IMR-90 (cell line): ENCODE data around the gene COL1A1. TPM values are rescaled to one million over a fixed set of nuclear protein-coding genes. Genes with fewer than 3 reads are reported as not detected.

Source experiments
- ATAC-seq: fragments of 200-7000 bp; cut with Tn5 transposase; 2 replicates; pipeline ENCODE4 v1.9.1; 2020; ENCODE audit warnings: low read depth, mild to moderate bottlenecking, moderate library complexity
- BruUV-seq: library from RNA; stranded (reverse); fragments of 400-500 nt; replicated peaks from 2 replicates; lab custom pipeline; 2021; lab: Mats Ljungman, UMichigan
- CTCF ChIA-PET: fragments of 300-600 bp; formaldehyde crosslinking; extraction: SDS; loops from one replicate; lab custom pipeline; 2021; ENCODE audit warnings: antibody characterized with exemption; lab: Yijun Ruan, JAX
- POLR2A ChIA-PET: fragments of 300-600 bp; sonication (Branson Sonifier 250); formaldehyde crosslinking; loops from one replicate; lab custom pipeline; 2022; ENCODE audit warnings: antibody characterized with exemption; ENCODE audit not compliant: unreplicated experiment; lab: Charles Lee
- DNase-seq: peaks from one replicate; pipeline ENCODE4 v3.0.0; 2013
- H2AFZ ChIP-seq: replicated peaks from 2 replicates; pipeline ENCODE3; 2013; ENCODE audit warnings: low read length, mild to moderate bottlenecking; ENCODE audit not compliant: poor library complexity
- H2AK5ac ChIP-seq: 2 replicates; pipeline ENCODE4 v1.6.1; 2013; ENCODE audit warnings: low read depth, low read length, inconsistent platforms
- H2AK9ac ChIP-seq: replicated peaks from 2 replicates; pipeline ENCODE3; 2013; ENCODE audit warnings: mild to moderate bottlenecking, low read depth, low read length, moderate library complexity; ENCODE audit not compliant: poor library complexity
- H2BK120ac ChIP-seq: 2 replicates; pipeline ENCODE4 v1.6.1; 2013; ENCODE audit warnings: low read depth, low read length, inconsistent platforms
- H2BK15ac ChIP-seq: 3 replicates; pipeline ENCODE4 v1.6.1; 2013; ENCODE audit warnings: low read depth, low read length, inconsistent platforms
- H2BK20ac ChIP-seq: 2 replicates; pipeline ENCODE4 v1.6.1; 2013; ENCODE audit warnings: low read depth, mild to moderate bottlenecking, inconsistent platforms, low read length, moderate library complexity
- H2BK5ac ChIP-seq: 2 replicates; pipeline ENCODE4 v1.6.1; 2013; ENCODE audit warnings: mild to moderate bottlenecking, low read depth, low read length, inconsistent platforms; ENCODE audit not compliant: poor library complexity, severe bottlenecking
- H3K14ac ChIP-seq: replicated peaks from 2 replicates; pipeline ENCODE4 v1.6.1; 2013; ENCODE audit warnings: low read depth, low read length, inconsistent platforms
- H3K18ac ChIP-seq: 2 replicates; pipeline ENCODE4 v1.6.1; 2013; ENCODE audit warnings: low read depth, low read length, control low read depth
- H3K23ac ChIP-seq: 2 replicates; pipeline ENCODE4 v1.6.1; 2013; ENCODE audit warnings: low read depth, low read length, inconsistent platforms
- H3K27ac ChIP-seq: 2 replicates; pipeline ENCODE4 v1.5.1; 2013; ENCODE audit warnings: mild to moderate bottlenecking, control low read depth, low read length; ENCODE audit not compliant: insufficient read depth
- H3K27me3 ChIP-seq: 2 replicates; pipeline ENCODE4 v1.6.1; 2013; ENCODE audit warnings: low read length; ENCODE audit not compliant: control insufficient read depth, insufficient read depth
- H3K36me3 ChIP-seq: 2 replicates; pipeline ENCODE4 v1.6.1; 2013; ENCODE audit warnings: low read length, mixed read lengths; ENCODE audit not compliant: control insufficient read depth, insufficient read depth
- H3K4ac ChIP-seq: 2 replicates; pipeline ENCODE4 v1.6.1; 2013; ENCODE audit warnings: low read depth, low read length, inconsistent platforms
- H3K4me1 ChIP-seq: 2 replicates; pipeline ENCODE4 v1.6.1; 2013; ENCODE audit warnings: low read length, mixed read lengths; ENCODE audit not compliant: control insufficient read depth, insufficient read depth
- H3K4me2 ChIP-seq: 2 replicates; pipeline ENCODE4 v1.6.1; 2013; ENCODE audit warnings: low read depth, mild to moderate bottlenecking, control low read depth, low read length, moderate library complexity
- H3K4me3 ChIP-seq: 2 replicates; pipeline ENCODE4 v1.5.1; 2013; ENCODE audit warnings: low read depth, mild to moderate bottlenecking, control low read depth, low read length, moderate library complexity; ENCODE audit not compliant: insufficient read depth
- H3K56ac ChIP-seq: 2 replicates; pipeline ENCODE4 v1.6.1; 2013; ENCODE audit warnings: low read length, inconsistent platforms; ENCODE audit not compliant: insufficient read depth; ENCODE audit errors: extremely low read depth
- H3K79me1 ChIP-seq, 2 experiments: 2 replicates each; pipeline ENCODE4 v1.6.1; 2013; ENCODE audit warnings: low read length in 2 of 2, inconsistent platforms in 1 of 2, low read depth in 1 of 2
- H3K9ac ChIP-seq: 2 replicates; pipeline ENCODE4 v1.6.1; 2013; ENCODE audit warnings: low read depth, low read length, control low read depth
- H3K9me1 ChIP-seq: 2 replicates; pipeline ENCODE4 v1.6.1; 2013; ENCODE audit warnings: low read length, inconsistent platforms; ENCODE audit not compliant: insufficient read depth
- H3K9me3 ChIP-seq: 2 replicates; pipeline ENCODE4 v1.6.1; 2013; ENCODE audit warnings: low read length; ENCODE audit not compliant: control insufficient read depth, insufficient read depth
- H4K20me1 ChIP-seq: 2 replicates; pipeline ENCODE4 v1.6.1; 2013; ENCODE audit warnings: low read length, inconsistent platforms; ENCODE audit not compliant: insufficient read depth
- H4K5ac ChIP-seq: 2 replicates; pipeline ENCODE4 v1.6.1; 2013; ENCODE audit warnings: mild to moderate bottlenecking, low read depth, low read length, control low read depth
- H4K8ac ChIP-seq, 2 experiments: 2 replicates each; pipeline ENCODE4 v1.6.1; 2013; ENCODE audit warnings: low read depth in 2 of 2, low read length in 2 of 2, control low read depth in 1 of 2, inconsistent platforms in 1 of 2
- H4K91ac ChIP-seq: 2 replicates; pipeline ENCODE4 v1.6.1; 2013; ENCODE audit warnings: low read depth, low read length, inconsistent platforms; ENCODE audit not compliant: insufficient read depth
- CTCF ChIP-seq: conservative IDR thresholded peaks from 2 replicates; pipeline ENCODE4 v1.5.1; 2012; ENCODE audit warnings: mild to moderate bottlenecking, low read depth, low read length, improper control_type of control experiment
- ELK1 ChIP-seq: fragments of 150-350 bp; IDR thresholded peaks from 2 replicates; pipeline ENCODE4 v1.6.1; 2016; ENCODE audit warnings: low read depth, mild to moderate bottlenecking, low read length, moderate library complexity, borderline replicate concordance
- FOS ChIP-seq: fragments of 150-350 bp; IDR thresholded peaks from 2 replicates; pipeline ENCODE4 v1.6.1; 2016; ENCODE audit warnings: low read depth, low read length
- MAFK ChIP-seq: IDR thresholded peaks from 2 replicates; pipeline ENCODE4 v1.6.1; 2012; ENCODE audit warnings: low read depth, low read length, improper control_type of control experiment
- MAZ ChIP-seq: IDR thresholded peaks from 2 replicates; pipeline ENCODE4 v1.6.1; 2012; ENCODE audit warnings: low read depth, mild to moderate bottlenecking, low read length, improper control_type of control experiment, moderate library complexity, borderline replicate concordance
- POLR2A ChIP-seq: IDR thresholded peaks from 2 replicates; pipeline ENCODE4 v1.6.1; 2012; ENCODE audit warnings: mild to moderate bottlenecking, low read depth, low read length
- RCOR1 ChIP-seq: IDR thresholded peaks from 2 replicates; pipeline ENCODE4 v1.6.1; 2012; ENCODE audit warnings: mild to moderate bottlenecking, low read length, improper control_type of control experiment; ENCODE audit not compliant: insufficient replicate concordance
- SMC3 ChIP-seq: fragments of 150-350 bp; IDR thresholded peaks from 2 replicates; pipeline ENCODE4 v1.6.1; 2016; ENCODE audit warnings: low read depth, mild to moderate bottlenecking, antibody characterized with exemption, low read length, moderate library complexity
- WGBS, 2 experiments: methylation state at CpG; one replicate each; pipeline versions ENCODE4 v1.1.5 to v1.1.7; 2013; ENCODE audit warnings: missing lambda C conversion rate in 2 of 2; ENCODE audit not compliant: insufficient read length in 1 of 2; ENCODE audit errors: extremely low coverage in 2 of 2; 5-methylcytosine and 5-hydroxymethylcytosine counted together
- dilution Hi-C: fragments of 300-500 bp; cut with HindIII; formaldehyde crosslinking; loops from one replicate; pipeline ENCODE4 v1.14.3; 2018; ENCODE audit warnings: low sequenced_read_pairs; ENCODE audit not compliant: unreplicated experiment
- in situ Hi-C: fragments of 300-500 bp; cut with MboI; formaldehyde crosslinking; loops from 3 replicates; pipeline ENCODE4 v1.14.3; 2019; ENCODE audit warnings: low sequenced_read_pairs, inconsistent platforms, mixed read lengths
- intact Hi-C: fragments of 100-400 bp; cut with micrococcal nuclease; formaldehyde crosslinking; loops from 2 replicates; pipeline ENCODE4 v1.10.0; 2022
- polyA plus RNA-seq, 3 experiments: library from polyadenylated mRNA; depleted of rRNA; stranded (reverse); fragments of >200 nt; gene quantifications; 2 replicates each; pipeline ENCODE4 v1.2.3, GENCODE V29; 2012; ENCODE audit warnings: low replicate concordance in 1 of 3
- total RNA-seq: library from RNA; depleted of rRNA; stranded (reverse); fragments of >200 nt; gene quantifications from 2 replicates; pipeline ENCODE4 v1.2.3, GENCODE V29; 2012

Gene COL1A1
- total and polyA plus RNA-seq, 2 of the 4 experiments (the other 2 are of a cell fraction) = 2,180 to 4,350 TPM

GRCh38 chr17:50145532-50146229 is 55.8 kb downstream of the COL1A1 start (continued):
- no peak for TF ChIP-seq MAZ

GRCh38 chr17:50144845-50145531 is 56.4 kb downstream of the COL1A1 start:
- no TSS peak for BruUV-seq
- Histone ChIP-seq H3K79me1 (peaks cover 9 to 84% of the 10 kb centered on the region in 2 experiments), H3K4ac (no peak overlapping the region), H2AK9ac (no peak overlapping the region), H2BK5ac (no peak overlapping the region), H3K18ac (no peak overlapping the region), H3K9me3 (no peaks in the 10 kb centered on the region), H2BK15ac (no peak overlapping the region), H2AK5ac (no peak overlapping the region), H3K9ac (no peak overlapping the region), H2BK120ac (no peak overlapping the region), H4K91ac (no peak overlapping the region), H4K20me1 (peaks cover 88% of the 10 kb centered on the region), H3K14ac (no peak overlapping the region), H4K5ac (no peak overlapping the region), H3K4me3 (no peak overlapping the region), H3K4me2 (no peak overlapping the region; the same call in 1 of the 2 replicates), H3K23ac (no peak overlapping the region), H3K9me1 (peaks cover 2% of the 10 kb centered on the region; the same call in 1 of the 2 replicates), H3K36me3 (peaks cover 51% of the 10 kb centered on the region), H2BK20ac (no peak overlapping the region), H3K27ac (no peak overlapping the region), H3K56ac (no peak overlapping the region), H3K27me3 (no peaks in the 10 kb centered on the region), H2AFZ (no peak overlapping the region), H4K8ac (no peak overlapping the region), H3K4me1 (peaks cover 22% of the 10 kb centered on the region)
- in situ Hi-C loops (no loop called here), dilution Hi-C loops (no loop called here), intact Hi-C loops (no loop called here)
- POLR2A ChIA-PET = interaction anchor here (0.6 kb wide), 1 partner anchor 55 kb away, joined by 13 read pairs; no protein-coding TSS in a partner anchor
- no peak for ATAC-seq
- DNase-seq = no peak
- WGBS, 2 experiments = 100% methylated on average over 5 of the region's 16 CpGs; no CpG with 5 or more reads in 1 of the 2 experiments
- TF ChIP-seq FOS (no peak), RCOR1 (no peak), MAFK (no peak), SMC3 (no peak), POLR2A (no peak), CTCF (no peak), ELK1 (no peak)
- CTCF ChIA-PET = no interaction called here
